Kidney epithelial cell (primary cell): ENCODE data around the gene RBM7. TPM values are rescaled to one million over a fixed set of nuclear protein-coding genes. Genes with fewer than 3 reads are reported as not detected.

ENCODE experiments used
- DNase-seq: peaks from one replicate; pipeline ENCODE4 v3.0.0-alpha.2; 2010; ENCODE audit warnings: low read depth
- H3K27me3 ChIP-seq: 2 replicates; pipeline ENCODE4 v1.6.0; 2011; ENCODE audit warnings: low read length; ENCODE audit not compliant: control insufficient read depth, insufficient read depth
- H3K36me3 ChIP-seq: 2 replicates; pipeline ENCODE4 v1.5.1; 2011; ENCODE audit warnings: low read length; ENCODE audit not compliant: control insufficient read depth, insufficient read depth
- H3K4me3 ChIP-seq: 2 replicates; pipeline ENCODE4 v1.5.1; 2011; ENCODE audit warnings: low read depth, mild to moderate bottlenecking, control low read depth, low read length
- total RNA-seq: library from RNA; depleted of rRNA; stranded (reverse); fragments of >200 nt; gene quantifications from 2 replicates; pipeline ENCODE4 v1.2.3, GENCODE V29; 2015
- TF ChIP-seq, protein P1 (sequence below): IDR thresholded peaks from 2 replicates; pipeline ENCODE4 v1.5.1; 2011; ENCODE audit warnings: mild to moderate bottlenecking, moderate library complexity, low read length, control low read depth, inconsistent platforms; ENCODE audit not compliant: insufficient read depth, poor library complexity, severe bottlenecking

The RBM7 gene
- total RNA-seq, 1 donor from 2014 or later = 40.2 TPM

DNA sequence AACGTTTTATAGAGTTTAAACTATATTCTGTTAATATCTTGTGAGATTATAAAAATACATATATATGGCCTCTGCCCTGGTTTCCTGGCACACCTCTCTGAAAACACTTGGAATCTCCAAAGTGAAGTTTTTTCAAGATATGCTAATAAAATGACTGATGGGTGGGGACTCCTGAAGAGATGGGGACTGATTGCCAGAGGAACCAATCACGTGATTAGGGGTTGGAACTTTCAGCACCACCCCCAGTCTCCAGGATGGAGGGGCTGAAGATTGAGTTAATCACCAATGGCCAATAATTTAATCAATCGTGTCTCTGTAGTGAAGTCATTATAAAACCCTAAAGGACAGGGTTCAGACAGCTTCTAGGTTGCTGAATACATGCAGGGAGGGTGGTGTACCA, 37.5 kb upstream of the RBM7 start:
- no peak for DNase-seq
- no peaks in the 10 kb centered on the region for H3K36me3 ChIP-seq
- no peaks in the 10 kb centered on the region for H3K27me3 ChIP-seq
- TF ChIP-seq, protein P1, sequence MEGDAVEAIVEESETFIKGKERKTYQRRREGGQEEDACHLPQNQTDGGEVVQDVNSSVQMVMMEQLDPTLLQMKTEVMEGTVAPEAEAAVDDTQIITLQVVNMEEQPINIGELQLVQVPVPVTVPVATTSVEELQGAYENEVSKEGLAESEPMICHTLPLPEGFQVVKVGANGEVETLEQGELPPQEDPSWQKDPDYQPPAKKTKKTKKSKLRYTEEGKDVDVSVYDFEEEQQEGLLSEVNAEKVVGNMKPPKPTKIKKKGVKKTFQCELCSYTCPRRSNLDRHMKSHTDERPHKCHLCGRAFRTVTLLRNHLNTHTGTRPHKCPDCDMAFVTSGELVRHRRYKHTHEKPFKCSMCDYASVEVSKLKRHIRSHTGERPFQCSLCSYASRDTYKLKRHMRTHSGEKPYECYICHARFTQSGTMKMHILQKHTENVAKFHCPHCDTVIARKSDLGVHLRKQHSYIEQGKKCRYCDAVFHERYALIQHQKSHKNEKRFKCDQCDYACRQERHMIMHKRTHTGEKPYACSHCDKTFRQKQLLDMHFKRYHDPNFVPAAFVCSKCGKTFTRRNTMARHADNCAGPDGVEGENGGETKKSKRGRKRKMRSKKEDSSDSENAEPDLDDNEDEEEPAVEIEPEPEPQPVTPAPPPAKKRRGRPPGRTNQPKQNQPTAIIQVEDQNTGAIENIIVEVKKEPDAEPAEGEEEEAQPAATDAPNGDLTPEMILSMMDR = no peak
- no peak overlapping the region for H3K4me3 ChIP-seq

DNA sequence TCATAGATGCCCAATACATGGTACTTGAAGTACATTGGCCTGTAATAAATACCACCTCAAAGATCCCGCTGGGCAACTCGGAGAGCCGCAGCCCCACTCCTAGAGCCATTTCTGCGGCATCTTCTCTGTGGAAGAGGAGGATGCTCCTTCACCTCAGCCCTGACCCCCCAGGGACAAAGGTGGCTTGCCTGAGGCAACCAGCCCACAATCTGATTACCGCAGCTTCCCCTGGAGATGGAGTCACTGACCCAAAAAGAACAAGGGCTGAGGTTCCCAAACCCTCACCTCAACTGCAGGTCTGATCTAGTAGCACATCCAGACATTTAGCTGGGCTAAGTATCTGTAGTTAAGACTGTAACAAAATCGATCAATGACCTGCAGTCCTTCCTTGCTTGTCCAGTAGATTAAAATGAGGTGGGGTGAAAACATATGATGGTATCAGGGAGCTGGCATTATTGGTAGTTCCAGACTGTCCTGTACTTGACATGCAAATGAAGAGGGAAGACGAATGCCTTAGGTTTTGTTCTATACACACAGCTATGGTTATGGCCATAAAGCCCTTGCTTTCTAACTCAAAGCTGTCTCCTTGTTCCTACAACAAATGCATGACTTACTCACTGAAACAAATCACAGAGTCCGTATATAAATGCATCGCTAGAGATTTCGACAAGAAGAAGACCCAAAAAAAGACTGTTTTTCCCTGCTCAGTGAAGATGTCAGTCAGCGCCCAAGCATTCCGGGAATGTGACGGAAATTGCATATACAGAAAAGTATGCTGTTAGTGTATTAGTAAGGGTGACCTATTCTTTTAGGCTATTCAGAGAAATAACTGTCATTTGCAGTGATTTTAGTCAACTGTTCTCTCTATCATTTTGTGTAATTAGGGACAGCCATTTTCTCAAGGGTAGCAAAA, 33.9 kb upstream of the RBM7 start:
- TF ChIP-seq, protein P1 = no peak
- H3K27me3 ChIP-seq = no peaks in the 10 kb centered on the region
- peak; percentile 45 for DNase-seq
- no peak overlapping the region for H3K4me3 ChIP-seq
- H3K36me3 ChIP-seq = no peaks in the 10 kb centered on the region

DNA sequence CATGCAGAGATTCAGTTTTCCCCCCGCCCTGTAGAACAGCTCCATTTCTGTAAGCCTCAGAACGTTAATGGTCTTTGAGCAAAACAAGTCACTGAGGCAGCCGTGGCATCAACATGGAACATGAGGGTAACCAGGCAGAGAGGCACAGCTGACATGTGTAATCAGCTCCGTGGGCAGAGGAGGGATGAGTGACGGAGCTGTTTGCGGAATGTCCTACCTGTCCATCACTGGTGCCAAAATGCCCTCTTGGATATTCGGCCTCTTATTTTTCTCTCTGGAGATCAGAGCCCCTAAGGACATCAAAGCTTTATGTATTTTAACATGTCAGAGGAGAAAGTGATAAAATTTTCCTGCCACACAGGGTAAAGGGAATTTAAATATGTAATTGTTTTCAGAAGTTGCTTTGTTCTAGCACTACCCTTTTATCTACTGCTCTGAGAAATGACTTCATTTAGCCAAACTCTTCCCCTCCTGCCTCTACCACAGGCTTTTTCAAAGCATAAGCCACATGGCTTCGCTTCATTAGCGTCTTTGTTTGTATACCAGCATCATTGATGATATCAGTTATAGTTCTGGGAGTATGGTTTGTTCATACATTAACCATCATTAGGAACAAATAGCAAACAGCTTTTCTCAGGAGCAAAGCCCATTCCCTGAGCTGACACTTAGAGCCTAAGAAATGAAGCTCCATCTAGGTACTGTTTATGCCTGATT, 33.1 kb upstream of the RBM7 start:
- Histone ChIP-seq H3K36me3 (no peaks in the 10 kb centered on the region), H3K4me3 (no peak overlapping the region), H3K27me3 (no peaks in the 10 kb centered on the region)
- DNase-seq = no peak
- TF ChIP-seq, protein P1 = no peak

DNA sequence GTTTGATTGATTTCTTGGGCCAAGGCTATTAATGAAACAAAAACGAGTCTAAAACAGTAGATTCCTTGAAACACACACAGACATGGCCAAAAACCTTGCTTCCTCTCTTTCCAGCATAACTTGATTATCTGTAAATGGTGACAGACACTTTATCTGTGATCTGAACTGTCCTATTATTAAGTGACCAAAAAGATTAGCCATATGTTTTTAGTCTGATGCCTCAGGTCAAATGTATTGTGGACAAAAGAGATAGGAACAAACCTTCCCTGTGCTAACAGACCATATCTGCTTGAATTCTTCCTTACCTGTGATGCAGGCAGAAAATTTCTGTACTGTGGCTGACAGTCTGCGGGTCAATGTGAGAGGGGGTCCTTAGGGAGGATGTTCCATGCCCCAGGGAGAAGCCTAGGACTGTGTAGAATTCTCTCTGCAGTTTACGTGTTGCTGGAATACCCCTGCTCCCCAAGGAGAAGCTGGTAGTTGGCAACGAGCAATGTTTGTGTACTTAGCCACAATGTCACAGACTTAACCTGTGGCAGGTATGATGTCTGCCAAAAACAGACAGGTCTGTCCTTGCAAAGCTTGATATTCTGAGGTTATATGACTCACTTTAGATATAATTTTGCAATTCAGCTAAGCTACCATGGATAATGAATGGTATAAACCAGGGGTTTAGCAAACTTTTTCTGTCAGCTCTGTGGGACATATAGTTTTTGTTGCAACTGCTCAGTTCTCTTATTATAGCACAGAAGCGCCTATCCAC, 31.4 kb upstream of the RBM7 start:
- no peaks in the 10 kb centered on the region for H3K36me3 ChIP-seq
- no peaks in the 10 kb centered on the region for H3K27me3 ChIP-seq
- no peak for DNase-seq
- H3K4me3 ChIP-seq = no peak overlapping the region
- TF ChIP-seq, protein P1 = no peak

DNA sequence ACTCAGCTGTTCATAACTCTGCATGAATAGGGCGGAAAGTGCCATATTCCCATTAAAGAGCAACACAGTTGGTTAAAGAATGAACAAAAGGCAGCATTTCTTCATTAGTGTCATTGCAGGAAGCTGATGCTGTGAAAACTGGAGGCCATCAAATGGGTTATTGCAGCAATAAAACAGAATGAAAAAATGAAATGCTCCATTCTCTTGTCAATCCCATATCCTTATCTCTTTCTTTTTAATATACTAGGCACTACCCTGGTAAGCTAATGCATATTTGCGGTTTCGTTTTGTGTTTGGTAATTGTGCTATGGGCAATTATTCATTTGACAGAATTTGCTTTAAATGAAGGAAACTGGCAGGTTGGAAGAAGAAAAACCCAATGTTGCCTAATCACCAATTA, 25.4 kb upstream of the RBM7 start:
- no peaks in the 10 kb centered on the region for H3K27me3 ChIP-seq
- H3K36me3 ChIP-seq = no peaks in the 10 kb centered on the region
- TF ChIP-seq, protein P1 = no peak
- no peak overlapping the region for H3K4me3 ChIP-seq
- no peak for DNase-seq
